Vagina (tissue), 2 donors: ENCODE results near the gene GABRP.

Experiments used
- CTCF ChIP-seq, 3 experiments: fragments of 450-650 bp in 2 of 3; fragments of 200-600 bp in 1 of 3; sonication (generic) in 1 of 3; IDR thresholded peaks; one replicate each; pipeline ENCODE4 v1.5.1; 2017 to 2019; ENCODE audit warnings: antibody characterized with exemption in 3 of 3, mild to moderate bottlenecking in 2 of 3, moderate library complexity in 2 of 3
- POLR2AphosphoS5 ChIP-seq, 2 donors: sonication (generic); formaldehyde crosslinking; IDR thresholded peaks; one replicate each; pipeline ENCODE4 v1.9.0; 2017; ENCODE audit warnings: antibody characterized with exemption in 2 of 2, mild to moderate bottlenecking in 2 of 2, low read depth in 1 of 2; ENCODE audit not compliant: insufficient read depth in 1 of 2

DNA sequence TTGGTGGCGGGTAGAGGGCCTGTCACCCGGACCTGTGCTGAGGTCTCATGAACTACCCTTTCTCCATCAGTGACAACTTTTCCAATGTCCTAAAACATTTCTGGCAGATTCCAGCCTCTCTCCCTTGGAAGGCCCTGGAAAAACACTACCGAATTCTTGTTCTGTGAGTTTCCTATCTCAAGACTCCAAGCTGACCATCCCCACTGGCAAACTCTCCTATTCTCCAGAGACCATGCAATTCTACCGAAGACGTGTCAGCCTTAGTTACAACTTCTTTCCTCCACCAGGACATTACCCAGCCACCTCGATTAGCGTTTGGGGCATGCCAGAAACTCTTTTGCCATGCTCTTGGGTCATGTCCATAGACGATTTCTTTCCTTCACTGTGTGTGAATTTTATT lies 26.8 kb upstream of the GABRP start:
- TF ChIP-seq CTCF (IDR thresholded peaks at IDR 0.05): no peak
- TF ChIP-seq POLR2AphosphoS5 (IDR thresholded peaks at IDR 0.05; ENCODE audit: insufficient read depth in 1 of 2, low read depth in 1 of 2): no peak
